MM.1S (cell line): ENCODE measurements around the gene ICAM1.

Experiments
- DNase-seq: peaks from one replicate; pipeline ENCODE4 v3.0.0-alpha.2; 2015
- H2AFZ ChIP-seq: fragments of 300-600 bp; sonication (generic); 2 replicates; pipeline ENCODE4 v1.6.0; 2016; ENCODE audit warnings: antibody characterized with exemption, low read length
- H3F3A ChIP-seq: fragments of 300-600 bp; sonication (generic); 2 replicates; pipeline ENCODE4 v1.6.1; 2016; ENCODE audit warnings: mild to moderate bottlenecking, antibody characterized with exemption, low read length, moderate library complexity, mixed read lengths; ENCODE audit not compliant: insufficient read depth
- H3K27ac ChIP-seq: fragments of 300-600 bp; sonication (generic); 2 replicates; pipeline ENCODE4 v1.5.1; 2016; ENCODE audit warnings: mild to moderate bottlenecking, low read length
- H3K27me3 ChIP-seq: fragments of 300-600 bp; sonication (generic); replicated peaks from 2 replicates; pipeline ENCODE4 v1.6.0; 2016; ENCODE audit warnings: low read length; ENCODE audit not compliant: insufficient read depth
- H3K36me3 ChIP-seq: fragments of 300-600 bp; sonication (generic); replicated peaks from 2 replicates; pipeline ENCODE4 v1.6.1; 2016; ENCODE audit warnings: mild to moderate bottlenecking, low read length, mixed read lengths; ENCODE audit not compliant: insufficient read depth
- H3K4me1 ChIP-seq: fragments of 300-600 bp; sonication (generic); 2 replicates; pipeline ENCODE4 v1.6.1; 2016; ENCODE audit warnings: low read length, mixed read lengths
- H3K4me2 ChIP-seq: fragments of 300-600 bp; sonication (generic); 2 replicates; pipeline ENCODE4 v1.6.0; 2016; ENCODE audit warnings: low read depth, low read length
- H3K4me3 ChIP-seq: fragments of 300-600 bp; sonication (generic); 2 replicates; pipeline ENCODE4 v1.5.1; 2016; ENCODE audit warnings: low read length, mixed read lengths
- H3K79me2 ChIP-seq: fragments of 300-600 bp; sonication (generic); 2 replicates; pipeline ENCODE4 v1.6.1; 2016; ENCODE audit warnings: mixed run types, low read length, mixed read lengths
- H3K9ac ChIP-seq: fragments of 300-600 bp; sonication (generic); 2 replicates; pipeline ENCODE4 v1.6.1; 2016; ENCODE audit warnings: low read length, mixed read lengths
- H3K9me2 ChIP-seq: fragments of 300-600 bp; sonication (generic); replicated peaks from 2 replicates; pipeline ENCODE4 v1.6.1; 2016; ENCODE audit warnings: mild to moderate bottlenecking, low read length, mixed read lengths; ENCODE audit not compliant: insufficient read depth
- H3K9me3 ChIP-seq: fragments of 300-600 bp; sonication (generic); replicated peaks from 2 replicates; pipeline ENCODE4 v1.6.1; 2016; ENCODE audit warnings: mild to moderate bottlenecking, low read length, mixed read lengths; ENCODE audit not compliant: insufficient read depth
- H4K20me1 ChIP-seq: fragments of 300-600 bp; sonication (generic); 2 replicates; pipeline ENCODE4 v1.6.1; 2016; ENCODE audit warnings: mild to moderate bottlenecking, low read length, moderate library complexity, mixed read lengths; ENCODE audit not compliant: insufficient read depth
- CTCF ChIP-seq: fragments of 300-600 bp; sonication (generic); IDR thresholded peaks from 2 replicates; pipeline ENCODE4 v1.5.1; 2016; ENCODE audit warnings: antibody characterized with exemption, low read length, mixed read lengths
- EZH2 ChIP-seq: fragments of 300-600 bp; sonication (generic); optimal IDR thresholded peaks from 2 replicates; pipeline ENCODE3; 2017; ENCODE audit warnings: low read depth, mild to moderate bottlenecking, antibody characterized with exemption, low read length, mixed read lengths
- EZH2phosphoT487 ChIP-seq: fragments of 300-600 bp; sonication (generic); IDR thresholded peaks from 2 replicates; pipeline ENCODE4 v1.6.1; 2018; ENCODE audit warnings: antibody characterized with exemption, low read length

ICAM1 gene

GRCh38 chr19:10327793-10328192, 56.9 kb downstream of the ICAM1 start:
- Histone ChIP-seq H3K9ac (no peak overlapping the region), H4K20me1 (no peaks in the 10 kb centered on the region)

GRCh38 chr19:10328558-10329429, 57.9 kb downstream of the ICAM1 start:
- Histone ChIP-seq H3K9me2 (no peaks in the 10 kb centered on the region), H3K4me2 (no peak overlapping the region), H3F3A (no peaks in the 10 kb centered on the region), H3K9me3 (no peaks in the 10 kb centered on the region), H3K9ac (no peak overlapping the region), H3K4me3 (no peak overlapping the region), H3K27me3 (no peaks in the 10 kb centered on the region), H2AFZ (no peak overlapping the region), H3K4me1 (no peaks in the 10 kb centered on the region), H4K20me1 (no peaks in the 10 kb centered on the region), H3K27ac (no peak overlapping the region), H3K36me3 (peaks cover 12% of the 10 kb centered on the region; the same call in 1 of the 2 replicates), H3K79me2 (peaks cover 68% of the 10 kb centered on the region)
- DNase-seq: no peak
- TF ChIP-seq EZH2phosphoT487 (no peak), CTCF (no peak), EZH2 (no peak)

More at GRCh38 chr19:10327793-10328192, 56.9 kb downstream of the ICAM1 start:
- H3K36me3 ChIP-seq: peaks cover 12% of the 10 kb centered on the region; the same call in 1 of the 2 replicates
- no peak overlapping the region for H2AFZ ChIP-seq
- no peaks in the 10 kb centered on the region for H3K27me3 ChIP-seq
- no peaks in the 10 kb centered on the region for H3K9me3 ChIP-seq
- peaks cover 60% of the 10 kb centered on the region for H3K79me2 ChIP-seq
- no peaks in the 10 kb centered on the region for H3K4me1 ChIP-seq
- no peak for DNase-seq
- H3K9me2 ChIP-seq: no peaks in the 10 kb centered on the region
- TF ChIP-seq EZH2phosphoT487: no peak
- TF ChIP-seq CTCF: no peak
- no peak for TF ChIP-seq EZH2
- H3F3A ChIP-seq: no peaks in the 10 kb centered on the region
- no peak overlapping the region for H3K4me2 ChIP-seq
- no peak overlapping the region for H3K27ac ChIP-seq
- H3K4me3 ChIP-seq: no peak overlapping the region

DNA sequence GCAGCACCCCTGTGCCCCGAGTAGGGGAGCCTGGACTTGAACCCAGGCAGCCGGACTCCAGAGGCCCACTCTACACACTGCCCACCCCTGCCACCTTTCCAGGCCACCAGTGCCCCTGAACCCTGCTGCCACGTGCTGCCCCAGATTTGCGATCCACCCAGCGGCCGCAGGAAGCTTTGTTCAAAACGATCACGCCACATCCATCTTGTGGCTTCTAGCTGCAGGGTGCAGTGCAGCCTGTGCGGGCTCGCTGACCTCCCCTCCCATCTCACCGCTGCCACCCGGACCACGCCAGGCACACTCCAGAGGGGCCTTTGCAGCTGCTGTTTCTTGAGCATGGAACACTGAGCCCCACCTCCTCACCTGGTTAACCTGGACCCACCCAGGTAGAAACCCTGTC, 58.6 kb downstream of the ICAM1 start:
- Histone ChIP-seq H3K4me3 (no peak overlapping the region), H3K27me3 (no peaks in the 10 kb centered on the region), H3K36me3 (peaks cover 12% of the 10 kb centered on the region; the same call in 1 of the 2 replicates), H3K9ac (no peak overlapping the region), H3K79me2 (peaks cover 75% of the 10 kb centered on the region), H4K20me1 (no peaks in the 10 kb centered on the region), H3K27ac (no peak overlapping the region), H3K4me2 (no peak overlapping the region), H2AFZ (no peak overlapping the region), H3K4me1 (0 out of 2 replicates have a peak, but pooled peaks cover 3% of the 10 kb centered on the region), H3K9me2 (no peaks in the 10 kb centered on the region), H3F3A (no peaks in the 10 kb centered on the region), H3K9me3 (no peaks in the 10 kb centered on the region)
- TF ChIP-seq EZH2phosphoT487: no peak
- no peak for TF ChIP-seq CTCF
- no peak for TF ChIP-seq EZH2
- DNase-seq: no peak
